ENCODE measurements around the gene TBX6. TPM values are rescaled to one million over a fixed set of nuclear protein-coding genes. Genes with fewer than 3 reads are reported as not detected.
A peak's percentile ranks its signal among the peaks of the same experiment; 100 is the strongest.
"Not testable (repeated sequence)": the region's sequence is repeated elsewhere in the genome, so short reads cannot be mapped to it uniquely, and the experiment has no call there.

TBX6 gene
- total RNA-seq, 1 experiment from 2014 or later, result 1.8 TPM

GRCh38 chr16:30049871-30050270 is 41.9 kb downstream of the TBX6 start:
- no peaks in the 10 kb centered on the region for H4K20me1 ChIP-seq (ENCODE audit: insufficient read depth, low read depth, low read length)
- H3K4me3 ChIP-seq (ENCODE audit: low read length), result no peak overlapping the region
- no peaks in the 10 kb centered on the region for H3K27me3 ChIP-seq (ENCODE audit: low read length)
- no peak for DNase-seq
- no peak overlapping the region for H3K4me2 ChIP-seq (ENCODE audit: low read depth, low read length, poor library complexity, severe bottlenecking)
- no peak overlapping the region for H3K9ac ChIP-seq (ENCODE audit: low read length)
- peaks cover 25% of the 10 kb centered on the region for H3K4me1 ChIP-seq (ENCODE audit: low read length)
- no peaks in the 10 kb centered on the region for H3K9me3 ChIP-seq (ENCODE audit: low read length)
- H3K27ac ChIP-seq (ENCODE audit: low read length), result no peak overlapping the region
- H3K9me2 ChIP-seq (replicated peaks; ENCODE audit: insufficient read depth, low read length), result no peaks in the 10 kb centered on the region
- no peaks in the 10 kb centered on the region for H3K36me3 ChIP-seq (ENCODE audit: insufficient read depth, low read length)
- H2AFZ ChIP-seq (ENCODE audit: low read length), result no peak overlapping the region
- 0 out of 2 replicates have a peak, but pooled peaks cover 3% of the 10 kb centered on the region for H3K79me2 ChIP-seq (ENCODE audit: low read length)

GRCh38 chr16:30046588-30046987 is 45.1 kb downstream of the TBX6 start:
- no peaks in the 10 kb centered on the region for H3K36me3 ChIP-seq (ENCODE audit: insufficient read depth, low read length)
- H4K20me1 ChIP-seq (ENCODE audit: insufficient read depth, low read depth, low read length), result no peaks in the 10 kb centered on the region
- no peak overlapping the region for H2AFZ ChIP-seq (ENCODE audit: low read length)
- H3K4me1 ChIP-seq (ENCODE audit: low read length), result no peaks in the 10 kb centered on the region
- H3K79me2 ChIP-seq (ENCODE audit: low read length), result no peaks in the 10 kb centered on the region
- no peaks in the 10 kb centered on the region for H3K27me3 ChIP-seq (ENCODE audit: low read length)
- no peaks in the 10 kb centered on the region for H3K9me3 ChIP-seq (ENCODE audit: low read length)
- no peak overlapping the region for H3K4me2 ChIP-seq (ENCODE audit: low read depth, low read length, poor library complexity, severe bottlenecking)
- no peaks in the 10 kb centered on the region for H3K9me2 ChIP-seq (replicated peaks; ENCODE audit: insufficient read depth, low read length)
- DNase-seq, result no peak
- no peak overlapping the region for H3K4me3 ChIP-seq (ENCODE audit: low read length)
- no peak overlapping the region for H3K9ac ChIP-seq (ENCODE audit: low read length)
- no peak overlapping the region for H3K27ac ChIP-seq (ENCODE audit: low read length)

DNA sequence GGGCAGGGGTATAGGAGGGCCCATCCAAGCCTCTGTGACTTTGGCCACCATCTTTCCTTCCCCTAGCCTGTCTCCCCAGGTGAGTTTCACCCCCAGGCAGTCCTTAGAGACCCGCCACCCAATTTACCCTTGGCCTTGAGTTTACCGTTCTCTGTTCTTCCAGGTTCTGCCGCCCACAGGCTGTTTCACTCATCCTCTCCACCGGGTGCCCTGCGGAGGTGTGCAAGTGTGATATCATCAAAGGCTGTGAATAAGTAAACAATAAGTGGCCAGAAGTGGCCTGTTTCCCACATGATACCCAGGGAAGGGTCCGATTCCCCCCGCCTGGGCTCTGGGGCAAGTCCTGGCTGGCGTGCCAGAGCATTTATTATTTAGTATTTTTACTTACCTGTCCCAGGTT is 45.5 kb downstream of the TBX6 start:
- Histone ChIP-seq H3K4me2 (ENCODE audit: low read depth, low read length, poor library complexity, severe bottlenecking) (no peak overlapping the region), H2AFZ (ENCODE audit: low read length) (no peak overlapping the region), H3K79me2 (ENCODE audit: low read length) (no peaks in the 10 kb centered on the region), H3K4me1 (ENCODE audit: low read length) (no peaks in the 10 kb centered on the region), H4K20me1 (ENCODE audit: insufficient read depth, low read depth, low read length) (no peaks in the 10 kb centered on the region), H3K4me3 (ENCODE audit: low read length) (no peak overlapping the region), H3K9me2 (replicated peaks; ENCODE audit: insufficient read depth, low read length) (no peaks in the 10 kb centered on the region), H3K27me3 (ENCODE audit: low read length) (no peaks in the 10 kb centered on the region), H3K9me3 (ENCODE audit: low read length) (no peaks in the 10 kb centered on the region), H3K27ac (ENCODE audit: low read length) (no peak overlapping the region), H3K36me3 (ENCODE audit: insufficient read depth, low read length) (no peaks in the 10 kb centered on the region), H3K9ac (ENCODE audit: low read length) (no peak overlapping the region)
- no peak for DNase-seq

- no peak overlapping the region for H3K4me2 ChIP-seq (ENCODE audit: low read depth, low read length, poor library complexity, severe bottlenecking)
- H3K36me3 ChIP-seq (ENCODE audit: insufficient read depth, low read length), result no peaks in the 10 kb centered on the region
- no peak overlapping the region for H3K9ac ChIP-seq (ENCODE audit: low read length)
- H3K4me3 ChIP-seq (ENCODE audit: low read length), result no peak overlapping the region
- DNase-seq, result peak; percentile 72
- H3K27me3 ChIP-seq (ENCODE audit: low read length), result no peaks in the 10 kb centered on the region
- H3K4me1 ChIP-seq (ENCODE audit: low read length), result peaks cover 5% of the 10 kb centered on the region
- no peak overlapping the region for H3K27ac ChIP-seq (ENCODE audit: low read length)
- H3K9me2 ChIP-seq (replicated peaks; ENCODE audit: insufficient read depth, low read length), result no peaks in the 10 kb centered on the region
- H3K9me3 ChIP-seq (ENCODE audit: low read length), result no peaks in the 10 kb centered on the region
- no peak overlapping the region for H2AFZ ChIP-seq (ENCODE audit: low read length)
- H3K79me2 ChIP-seq (ENCODE audit: low read length), result no peaks in the 10 kb centered on the region
- H4K20me1 ChIP-seq (ENCODE audit: insufficient read depth, low read depth, low read length), result no peaks in the 10 kb centered on the region
Measured at GRCh38 chr16:30041841-30042240, 49.9 kb downstream of the TBX6 start.

GRCh38 chr16:30040690-30041089 is 51.0 kb downstream of the TBX6 start:
- not testable (repeated sequence) for H2AFZ ChIP-seq (ENCODE audit: low read length); DNase-seq; H3K9me2 ChIP-seq (replicated peaks; ENCODE audit: insufficient read depth, low read length); H4K20me1 ChIP-seq (ENCODE audit: insufficient read depth, low read depth, low read length); H3K9me3 ChIP-seq (ENCODE audit: low read length); H3K9ac ChIP-seq (ENCODE audit: low read length); H3K27me3 ChIP-seq (ENCODE audit: low read length); H3K4me2 ChIP-seq (ENCODE audit: low read depth, low read length, poor library complexity, severe bottlenecking); H3K4me3 ChIP-seq (ENCODE audit: low read length); H3K36me3 ChIP-seq (ENCODE audit: insufficient read depth, low read length); H3K4me1 ChIP-seq (ENCODE audit: low read length); H3K79me2 ChIP-seq (ENCODE audit: low read length); H3K27ac ChIP-seq (ENCODE audit: low read length)

DNA sequence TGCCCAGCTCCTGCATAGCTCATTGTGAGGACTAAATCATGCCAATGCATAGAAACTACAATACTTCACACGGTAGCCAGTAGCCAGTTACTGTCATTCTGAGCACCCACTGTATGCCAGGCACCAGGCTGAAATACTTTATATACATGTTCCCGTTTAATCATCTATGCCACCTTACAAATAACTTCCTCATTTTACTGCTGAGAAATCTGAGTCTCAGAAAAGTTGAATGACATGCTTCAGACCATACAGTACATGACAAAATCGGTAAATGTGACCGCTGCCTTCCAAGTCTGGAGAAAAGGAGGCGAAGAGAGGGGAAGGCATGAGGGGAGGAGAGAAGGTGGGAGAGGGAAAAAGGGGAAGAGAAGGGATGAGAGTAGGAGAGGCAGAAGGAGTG is 51.5 kb downstream of the TBX6 start:
- peak; percentile 59 for DNase-seq
- Histone ChIP-seq H3K9me2 (replicated peaks; ENCODE audit: insufficient read depth, low read length) (no peaks in the 10 kb centered on the region), H3K27ac (ENCODE audit: low read length) (no peak overlapping the region), H3K9me3 (ENCODE audit: low read length) (no peaks in the 10 kb centered on the region), H3K36me3 (ENCODE audit: insufficient read depth, low read length) (no peaks in the 10 kb centered on the region), H3K27me3 (ENCODE audit: low read length) (no peaks in the 10 kb centered on the region), H3K4me1 (ENCODE audit: low read length) (peaks cover 5% of the 10 kb centered on the region), H4K20me1 (ENCODE audit: insufficient read depth, low read depth, low read length) (no peaks in the 10 kb centered on the region), H3K4me2 (ENCODE audit: low read depth, low read length, poor library complexity, severe bottlenecking) (no peak overlapping the region), H3K4me3 (ENCODE audit: low read length) (no peak overlapping the region), H3K79me2 (ENCODE audit: low read length) (no peaks in the 10 kb centered on the region), H2AFZ (ENCODE audit: low read length) (no peak overlapping the region), H3K9ac (ENCODE audit: low read length) (no peak overlapping the region)

Other genes starting within 250 kb of the TBX6 start
- 48.1 and 57.4 TPM in 2 replicates for gene CDIPT, start 228.7 kb downstream of the TBX6 start, total RNA-seq (2014; rRNA removed; shearing (Covaris generic); ENCODE audit: low replicate concordance)
- 0.04 TPM in 1 of 2 replicates, not detected in the other for gene SEZ6L2, start 192.4 kb downstream of the TBX6 start, total RNA-seq (2014; rRNA removed; shearing (Covaris generic); ENCODE audit: low replicate concordance)
- 0.19 and 2.2 TPM in 2 replicates for gene ASPHD1, start 191.4 kb downstream of the TBX6 start, total RNA-seq (2014; rRNA removed; shearing (Covaris generic); ENCODE audit: low replicate concordance)
- gene KCTD13, start 165.7 kb downstream of the TBX6 start, total RNA-seq (2014; rRNA removed; shearing (Covaris generic); ENCODE audit: low replicate concordance), result 14.2 and 52.9 TPM in 2 replicates
- 120 and 128 TPM in 2 replicates for gene TMEM219, start 129.8 kb downstream of the TBX6 start, total RNA-seq (2014; rRNA removed; shearing (Covaris generic); ENCODE audit: low replicate concordance)
- 21.5 and 30.7 TPM in 2 replicates for gene TAOK2, start 118.1 kb downstream of the TBX6 start, total RNA-seq (2014; rRNA removed; shearing (Covaris generic); ENCODE audit: low replicate concordance)
- gene HIRIP3, start 96.3 kb downstream of the TBX6 start, total RNA-seq (2014; rRNA removed; shearing (Covaris generic); ENCODE audit: low replicate concordance), result 9.6 and 22.1 TPM in 2 replicates
- 67.7 and 94.0 TPM in 2 replicates for gene INO80E, start 95.7 kb downstream of the TBX6 start, total RNA-seq (2014; rRNA removed; shearing (Covaris generic); ENCODE audit: low replicate concordance)
- not detected in 2 replicates for gene DOC2A, start 80.9 kb downstream of the TBX6 start, total RNA-seq (2014; rRNA removed; shearing (Covaris generic); ENCODE audit: low replicate concordance)
- not detected in 2 replicates for gene C16orf92, start 68.7 kb downstream of the TBX6 start, total RNA-seq (2014; rRNA removed; shearing (Covaris generic); ENCODE audit: low replicate concordance)
- gene TLCD3B, start 60.7 kb downstream of the TBX6 start, total RNA-seq (2014; rRNA removed; shearing (Covaris generic); ENCODE audit: low replicate concordance), result 1.0 TPM in 1 of 2 replicates, not detected in the other
- 1,486 and 1,797 TPM in 2 replicates for gene ALDOA, start 26.2 kb downstream of the TBX6 start, total RNA-seq (2014; rRNA removed; shearing (Covaris generic); ENCODE audit: low replicate concordance)
- 103 and 154 TPM in 2 replicates for gene PPP4C, start 15.9 kb downstream of the TBX6 start, total RNA-seq (2014; rRNA removed; shearing (Covaris generic); ENCODE audit: low replicate concordance)
- gene YPEL3, start 4.3 kb upstream of the TBX6 start, total RNA-seq (2014; rRNA removed; shearing (Covaris generic); ENCODE audit: low replicate concordance), result 62.1 and 93.0 TPM in 2 replicates
- 2.1 and 3.3 TPM in 2 replicates for gene GDPD3, start 21.6 kb upstream of the TBX6 start, total RNA-seq (2014; rRNA removed; shearing (Covaris generic); ENCODE audit: low replicate concordance)
- 29.9 and 55.6 TPM in 2 replicates for gene MAPK3, start 31.3 kb upstream of the TBX6 start, total RNA-seq (2014; rRNA removed; shearing (Covaris generic); ENCODE audit: low replicate concordance)
- gene CORO1A, start 91.7 kb upstream of the TBX6 start, total RNA-seq (2014; rRNA removed; shearing (Covaris generic); ENCODE audit: low replicate concordance), result 362 and 820 TPM in 2 replicates
- 98.5 and 166 TPM in 2 replicates for gene BOLA2B, start 101.7 kb upstream of the TBX6 start, total RNA-seq (2014; rRNA removed; shearing (Covaris generic); ENCODE audit: low replicate concordance)
- gene SLX1A, start 102.0 kb upstream of the TBX6 start, total RNA-seq (2014; rRNA removed; shearing (Covaris generic); ENCODE audit: low replicate concordance), result 18.3 and 101 TPM in 2 replicates
- 7.1 and 13.8 TPM in 2 replicates for gene SULT1A3, start 107.3 kb upstream of the TBX6 start, total RNA-seq (2014; rRNA removed; shearing (Covaris generic); ENCODE audit: low replicate concordance)
- gene NPIPB13, start 156.6 kb upstream of the TBX6 start, total RNA-seq (2014; rRNA removed; shearing (Covaris generic); ENCODE audit: low replicate concordance), result 0.58 and 9.1 TPM in 2 replicates